Cardiac muscle cell (in vitro differentiated cells and primary cell): Measurements from ENCODE around the gene SPATC1L. TPM values are rescaled to one million over a fixed set of nuclear protein-coding genes. Genes with fewer than 3 reads are reported as not detected.

Experiments used
- DNase-seq, 2 donors: peaks; one replicate each; pipeline versions ENCODE4 v3.0.0 to v3.0.0-alpha.2; 2010 to 2017; ENCODE audit warnings: low read depth in 1 of 2, low spot score in 1 of 2
- H3K27ac ChIP-seq: fragments of 200-600 bp; sonication (generic); 2 replicates; pipeline ENCODE4 v1.5.1; 2016
- H3K27me3 ChIP-seq: fragments of 200-600 bp; sonication (generic); 2 replicates; pipeline ENCODE4 v1.6.0; 2016; ENCODE audit warnings: control low read depth
- H3K36me3 ChIP-seq: fragments of 200-600 bp; sonication (generic); 2 replicates; pipeline ENCODE4 v1.5.1; 2016; ENCODE audit warnings: control low read depth
- H3K4me1 ChIP-seq: fragments of 200-600 bp; sonication (generic); 2 replicates; pipeline ENCODE4 v1.8.1; 2017; ENCODE audit warnings: low read depth, mild to moderate bottlenecking, mixed run types
- H3K4me3 ChIP-seq: fragments of 200-600 bp; sonication (generic); 2 replicates; pipeline ENCODE4 v1.5.1; 2016; ENCODE audit warnings: mild to moderate bottlenecking
- H3K9me3 ChIP-seq: fragments of 200-600 bp; sonication (generic); 2 replicates; pipeline ENCODE4 v1.5.1; 2017; ENCODE audit warnings: low read depth, mild to moderate bottlenecking, control low read depth
- CTCF ChIP-seq: IDR thresholded peaks from 2 replicates; pipeline ENCODE4 v1.5.1; 2012; ENCODE audit warnings: low read depth, mild to moderate bottlenecking, low read length
- polyA plus RNA-seq: library from polyadenylated mRNA; unstranded; fragments of >200 nt; fragmentation: Nextera tagmentation; extraction: Ambion mirVana; gene quantifications from 2 replicates; pipeline ENCODE4 v1.2.1, GENCODE V29; 2016
- total RNA-seq: library from RNA; depleted of rRNA; stranded (reverse); fragments of >200 nt; gene quantifications from 2 replicates; pipeline ENCODE4 v1.2.3, GENCODE V29; 2016

SPATC1L gene
- total and polyA plus RNA-seq, 2 experiments from 2014 or later, result 58.8 to 63.0 TPM

- H3K4me1 ChIP-seq, result peaks cover 1% of the 10 kb centered on the region
These were observed 23.2 kb downstream of the SPATC1L start for GRCh38 chr21:46160907-46161632.

GRCh38 chr21:46160657-46160906 is 23.7 kb downstream of the SPATC1L start:
- H3K27ac ChIP-seq, result no peak overlapping the region
- no peak for DNase-seq

More at GRCh38 chr21:46160907-46161632, 23.2 kb downstream of the SPATC1L start:
- DNase-seq, result peak in 1 of 2 donors; percentile 43
- no peak for TF ChIP-seq CTCF
- H3K4me3 ChIP-seq, result no peak overlapping the region
- H3K9me3 ChIP-seq, result no peaks in the 10 kb centered on the region
- no peaks in the 10 kb centered on the region for H3K36me3 ChIP-seq
- no peak overlapping the region for H3K27ac ChIP-seq
- H3K27me3 ChIP-seq, result no peaks in the 10 kb centered on the region

GRCh38 chr21:46159841-46160656 is 24.2 kb downstream of the SPATC1L start:
- TF ChIP-seq CTCF, result no peak
- no peak for DNase-seq
- H3K27ac ChIP-seq, result no peak overlapping the region
- H3K36me3 ChIP-seq, result no peaks in the 10 kb centered on the region
- peaks cover 11% of the 10 kb centered on the region for H3K4me1 ChIP-seq
- H3K9me3 ChIP-seq, result no peaks in the 10 kb centered on the region
- no peaks in the 10 kb centered on the region for H3K27me3 ChIP-seq
- H3K4me3 ChIP-seq, result no peak overlapping the region

More at GRCh38 chr21:46160657-46160906, 23.7 kb downstream of the SPATC1L start:
- Histone ChIP-seq H3K36me3 (no peaks in the 10 kb centered on the region), H3K27me3 (no peaks in the 10 kb centered on the region), H3K4me3 (no peak overlapping the region), H3K4me1 (peaks cover 6% of the 10 kb centered on the region), H3K9me3 (no peaks in the 10 kb centered on the region)
- no peak for TF ChIP-seq CTCF

- no peaks in the 10 kb centered on the region for H3K36me3 ChIP-seq
- no peak overlapping the region for H3K27ac ChIP-seq
- H3K4me3 ChIP-seq, result no peak overlapping the region
- no peaks in the 10 kb centered on the region for H3K27me3 ChIP-seq
- peaks cover 15% of the 10 kb centered on the region for H3K4me1 ChIP-seq
- H3K9me3 ChIP-seq, result no peaks in the 10 kb centered on the region
- TF ChIP-seq CTCF, result no peak
- DNase-seq, result no peak
These were observed 24.9 kb downstream of the SPATC1L start for GRCh38 chr21:46159390-46159789.

GRCh38 chr21:46158666-46159300 is 25.5 kb downstream of the SPATC1L start:
- Histone ChIP-seq H3K36me3 (no peaks in the 10 kb centered on the region), H3K9me3 (no peaks in the 10 kb centered on the region), H3K27me3 (no peaks in the 10 kb centered on the region), H3K4me3 (no peak overlapping the region), H3K4me1 (peaks cover 21% of the 10 kb centered on the region), H3K27ac (no peak overlapping the region)
- no peak for TF ChIP-seq CTCF
- no peak for DNase-seq
